Measurements from ENCODE around the gene TSKU.

Gene TSKU

DNA sequence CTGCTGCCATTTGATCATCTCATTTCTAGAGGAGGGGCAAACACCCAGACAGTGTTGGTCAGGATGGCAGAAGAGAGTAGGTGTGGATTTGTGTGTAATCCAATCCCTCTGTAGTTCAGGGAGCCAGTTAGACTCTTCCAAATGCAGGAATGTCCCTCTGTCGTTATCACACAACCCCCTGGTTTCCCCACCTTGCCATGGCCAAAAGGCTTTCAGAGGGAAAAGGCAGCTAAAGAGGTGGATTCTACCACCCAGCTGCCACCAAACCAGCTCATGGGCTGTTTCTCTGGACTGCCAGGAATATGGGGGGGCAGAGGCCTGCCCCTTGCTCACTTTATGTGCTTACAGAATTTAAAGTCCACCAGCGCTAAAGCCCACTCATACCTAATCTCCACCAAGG is 18.1 kb downstream of the TSKU start:
- TF ChIP-seq, protein P1, sequence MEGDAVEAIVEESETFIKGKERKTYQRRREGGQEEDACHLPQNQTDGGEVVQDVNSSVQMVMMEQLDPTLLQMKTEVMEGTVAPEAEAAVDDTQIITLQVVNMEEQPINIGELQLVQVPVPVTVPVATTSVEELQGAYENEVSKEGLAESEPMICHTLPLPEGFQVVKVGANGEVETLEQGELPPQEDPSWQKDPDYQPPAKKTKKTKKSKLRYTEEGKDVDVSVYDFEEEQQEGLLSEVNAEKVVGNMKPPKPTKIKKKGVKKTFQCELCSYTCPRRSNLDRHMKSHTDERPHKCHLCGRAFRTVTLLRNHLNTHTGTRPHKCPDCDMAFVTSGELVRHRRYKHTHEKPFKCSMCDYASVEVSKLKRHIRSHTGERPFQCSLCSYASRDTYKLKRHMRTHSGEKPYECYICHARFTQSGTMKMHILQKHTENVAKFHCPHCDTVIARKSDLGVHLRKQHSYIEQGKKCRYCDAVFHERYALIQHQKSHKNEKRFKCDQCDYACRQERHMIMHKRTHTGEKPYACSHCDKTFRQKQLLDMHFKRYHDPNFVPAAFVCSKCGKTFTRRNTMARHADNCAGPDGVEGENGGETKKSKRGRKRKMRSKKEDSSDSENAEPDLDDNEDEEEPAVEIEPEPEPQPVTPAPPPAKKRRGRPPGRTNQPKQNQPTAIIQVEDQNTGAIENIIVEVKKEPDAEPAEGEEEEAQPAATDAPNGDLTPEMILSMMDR (IDR thresholded peaks at IDR 0.05; ENCODE audit: low read depth, low read length), result no peak
- no peak overlapping the region for H3K4me3 ChIP-seq (replicated peaks in 1 of 2; ENCODE audit: low read depth in 2 of 2, low read length in 2 of 2)
- no peak for DNase-seq (ENCODE audit: low read depth in 2 of 2)

DNA sequence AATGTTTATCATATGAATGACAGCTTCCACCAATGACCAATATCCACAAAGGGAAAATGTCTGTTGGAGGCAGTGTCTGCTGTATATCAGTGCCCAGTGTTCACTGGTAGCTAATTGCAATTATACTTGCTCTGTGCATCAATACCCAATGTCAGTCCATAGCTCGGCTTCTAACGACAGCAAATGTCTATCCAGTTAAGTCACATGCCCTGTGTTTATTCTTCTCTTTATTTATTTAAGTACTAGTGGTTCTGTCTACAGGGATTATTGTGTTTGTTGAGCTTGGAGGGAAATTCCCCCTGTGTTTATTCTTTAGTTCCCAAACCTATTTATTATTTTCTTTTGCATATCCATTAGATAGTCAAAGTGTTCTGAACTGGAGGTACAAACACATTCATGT is 18.6 kb downstream of the TSKU start:
- DNase-seq (ENCODE audit: low read depth in 2 of 2), result no peak
- TF ChIP-seq, protein P1 (IDR thresholded peaks at IDR 0.05; ENCODE audit: low read depth, low read length), result no peak
- no peak overlapping the region for H3K4me3 ChIP-seq (replicated peaks in 1 of 2; ENCODE audit: low read depth in 2 of 2, low read length in 2 of 2)

DNA sequence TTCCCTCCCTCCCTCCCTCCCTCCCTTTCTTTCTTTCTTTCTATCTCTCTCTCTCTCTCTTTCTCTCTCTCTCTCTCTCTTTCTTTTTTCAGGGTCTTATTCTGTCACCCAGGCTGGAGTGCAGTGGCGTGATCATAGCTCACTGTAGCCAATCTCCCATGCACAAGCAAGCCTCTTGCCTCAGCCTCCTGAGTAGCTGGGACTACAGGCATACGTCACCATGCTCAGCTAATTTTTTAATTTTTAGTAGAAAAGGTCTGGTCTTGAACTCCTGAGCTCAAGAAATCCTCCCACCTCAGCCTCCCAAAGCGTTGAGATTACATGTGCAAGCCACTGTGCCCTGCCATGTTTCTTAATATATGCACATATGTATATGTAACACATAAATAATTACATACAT is 19.0 kb downstream of the TSKU start:
- TF ChIP-seq, protein P1 (IDR thresholded peaks at IDR 0.05; ENCODE audit: low read depth, low read length), result no peak

DNA sequence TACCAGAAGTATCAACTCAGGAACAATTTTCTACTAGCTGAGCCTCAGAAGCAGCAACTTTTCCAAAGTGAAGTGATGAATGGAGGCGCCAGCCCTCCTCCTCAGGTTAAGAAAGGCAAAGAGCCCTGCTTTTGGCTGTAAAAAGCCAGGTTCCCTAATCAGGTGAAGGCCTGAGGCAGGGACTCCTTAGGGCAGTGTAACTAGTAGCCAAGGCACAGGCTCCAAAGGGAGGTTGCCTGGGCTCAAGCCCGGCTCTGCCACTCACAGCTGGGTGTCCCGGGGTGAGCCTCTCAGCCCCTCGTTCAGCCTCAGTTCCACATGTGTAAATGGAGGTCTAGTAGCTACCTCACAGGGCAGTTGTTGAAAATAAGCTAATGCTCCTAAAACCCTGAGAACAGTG is 19.5 kb downstream of the TSKU start:
- TF ChIP-seq, protein P1 (IDR thresholded peaks at IDR 0.05; ENCODE audit: low read depth, low read length), result no peak
- no peak for DNase-seq (ENCODE audit: low read depth in 2 of 2)
- H3K4me3 ChIP-seq (replicated peaks in 1 of 2; ENCODE audit: low read depth in 2 of 2, low read length in 2 of 2), result no peak overlapping the region

More for the DNA sequence above, 19.0 kb downstream of the TSKU start:
- no peak overlapping the region for H3K4me3 ChIP-seq (replicated peaks in 1 of 2; ENCODE audit: low read depth in 2 of 2, low read length in 2 of 2)
- DNase-seq (ENCODE audit: low read depth in 2 of 2), result no peak

DNA sequence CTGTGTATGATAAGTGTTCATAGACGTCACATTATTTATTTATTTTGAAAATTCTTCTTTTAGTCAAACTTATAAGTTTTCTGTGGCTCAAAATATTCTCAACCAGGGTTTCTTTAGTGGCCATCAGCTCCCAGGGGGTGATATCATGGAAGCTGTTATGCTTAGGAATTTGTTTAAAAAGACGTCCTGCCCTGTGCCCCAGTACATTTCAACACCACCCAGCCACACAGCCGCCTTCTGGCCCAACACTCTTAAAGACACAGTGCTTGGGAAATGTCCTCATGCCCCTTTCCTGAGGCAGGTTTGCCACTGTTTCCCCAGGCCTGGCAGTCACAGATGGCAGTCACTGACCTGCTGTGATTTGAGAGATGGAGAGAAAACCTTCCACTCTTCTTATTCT is 19.9 kb downstream of the TSKU start:
- no peak overlapping the region for H3K4me3 ChIP-seq (replicated peaks in 1 of 2; ENCODE audit: low read depth in 2 of 2, low read length in 2 of 2)
- TF ChIP-seq, protein P1 (IDR thresholded peaks at IDR 0.05; ENCODE audit: low read depth, low read length), result no peak
- peak; percentile 64 to 77 for DNase-seq (ENCODE audit: low read depth in 2 of 2)

DNA sequence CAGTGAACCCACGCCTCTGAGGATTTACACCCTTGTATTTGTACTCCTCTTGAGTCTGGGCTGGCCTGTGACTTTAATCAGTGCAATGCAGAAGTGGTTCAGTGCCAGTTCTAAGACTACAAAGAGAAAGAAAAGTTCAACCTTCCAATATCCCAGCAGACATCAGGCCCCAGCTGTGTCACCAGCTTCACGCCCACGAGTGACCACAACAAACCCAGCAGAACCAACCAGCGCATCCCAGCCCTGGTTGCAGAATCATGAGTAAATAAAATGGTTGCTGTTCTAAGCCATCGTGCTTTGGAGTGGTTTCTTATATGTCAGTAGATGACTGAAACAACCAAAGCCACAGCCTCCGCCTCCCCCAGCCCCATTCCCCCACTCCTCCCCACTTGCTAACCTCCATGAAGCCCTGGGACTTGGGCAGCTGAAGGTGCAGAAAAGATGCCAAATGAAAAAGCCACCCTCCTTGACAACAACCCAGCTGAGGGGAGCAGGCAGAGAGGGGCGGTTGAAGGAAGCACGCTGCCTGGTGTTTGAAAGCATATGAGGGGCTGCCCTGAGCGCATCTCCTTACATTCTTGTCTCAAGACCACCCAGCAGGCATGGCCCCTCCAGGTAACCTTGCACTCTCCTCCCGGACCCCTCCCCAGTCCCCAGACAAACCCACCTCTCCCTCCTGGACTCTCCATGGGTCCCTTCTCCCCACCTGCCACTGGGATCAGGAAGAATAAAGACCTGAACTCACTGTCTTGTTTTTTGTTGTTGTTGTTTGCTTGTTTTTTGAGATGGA is 20.9 kb downstream of the TSKU start:
- TF ChIP-seq, protein P1 (IDR thresholded peaks at IDR 0.05; ENCODE audit: low read depth, low read length), result no peak
- no peak overlapping the region for H3K4me3 ChIP-seq (replicated peaks in 1 of 2; ENCODE audit: low read depth in 2 of 2, low read length in 2 of 2)
- peak; percentile 28 to 42 for DNase-seq (ENCODE audit: low read depth in 2 of 2)

All from cardiac fibroblast (primary cell).